WTC11 (cell line): ENCODE measurements around the gene RHEB. TPM values are rescaled to one million over a fixed set of nuclear protein-coding genes. Genes with fewer than 3 reads are reported as not detected.

Source experiments
- ATAC-seq: fragments of 200-7000 bp; cut with Tn5 transposase; 2 replicates; pipeline ENCODE4 v1.10.0; 2021; ENCODE audit warnings: mild to moderate bottlenecking, moderate library complexity
- CTCF ChIA-PET: fragments of 300-600 bp; sonication (Branson Sonifier 250); formaldehyde crosslinking; loops from one replicate; lab custom pipeline; 2021; ENCODE audit warnings: antibody characterized with exemption; lab: Charles Lee
- POLR2A ChIA-PET: fragments of 350-600 bp; sonication (Branson Sonifier 250); formaldehyde crosslinking; loops from one replicate; lab custom pipeline; 2021; ENCODE audit warnings: antibody characterized with exemption; lab: Charles Lee
- DNase-seq: peaks from one replicate; pipeline ENCODE4 v3.0.0; 2021; ENCODE audit warnings: low spot score
- H3K27ac Mint-ChIP-seq: 2 replicates; pipeline ENCODE4 v1.8.0; 2021; ENCODE audit warnings: mixed read lengths
- H3K27me3 Mint-ChIP-seq: 2 replicates; pipeline ENCODE4 v1.8.0; 2021; ENCODE audit warnings: low read depth, mild to moderate bottlenecking, moderate library complexity, mixed read lengths
- H3K36me3 Mint-ChIP-seq: 2 replicates; pipeline ENCODE4 v1.8.0; 2021; ENCODE audit warnings: mixed read lengths
- H3K4me1 Mint-ChIP-seq: 2 replicates; pipeline ENCODE4 v1.8.0; 2022; ENCODE audit warnings: mixed read lengths
- H3K4me3 Mint-ChIP-seq: 2 replicates; pipeline ENCODE4 v1.8.0; 2021; ENCODE audit warnings: mild to moderate bottlenecking, moderate library complexity, mixed read lengths
- H3K9me3 Mint-ChIP-seq: 2 replicates; pipeline ENCODE4 v1.8.0; 2021; ENCODE audit warnings: mixed read lengths
- CREM ChIP-seq: sonication (generic); formaldehyde crosslinking; IDR thresholded peaks from 2 replicates; pipeline ENCODE4 v1.8.1; 2022; ENCODE audit warnings: mild to moderate bottlenecking, missing genetic modification reagents, moderate library complexity
- ETV6 ChIP-seq: sonication (generic); formaldehyde crosslinking; IDR thresholded peaks from 2 replicates; pipeline ENCODE4 v1.8.1; 2022; ENCODE audit warnings: mild to moderate bottlenecking, missing genetic modification reagents
- GRHL2 ChIP-seq: fragments of 250-450 bp; sonication (Bioruptor Pico); IDR thresholded peaks from 2 replicates; pipeline ENCODE4 v1.8.0; 2022; ENCODE audit warnings: mild to moderate bottlenecking, moderate library complexity; ENCODE audit not compliant: insufficient replicate concordance, severe bottlenecking
- HMGA2 ChIP-seq: fragments of 250-450 bp; sonication (Bioruptor Pico); IDR thresholded peaks from 2 replicates; pipeline ENCODE4 v1.4.0; 2021; ENCODE audit warnings: mild to moderate bottlenecking, moderate library complexity
- NR2C2 ChIP-seq: sonication (generic); formaldehyde crosslinking; IDR thresholded peaks from 2 replicates; pipeline ENCODE4 v1.8.0; 2022; ENCODE audit warnings: mild to moderate bottlenecking, missing genetic modification reagents
- NR3C1 ChIP-seq: sonication (generic); formaldehyde crosslinking; conservative IDR thresholded peaks from 2 replicates; pipeline ENCODE4 v1.8.1; 2023; ENCODE audit warnings: low read depth, mild to moderate bottlenecking, missing genetic modification reagents
- RELA ChIP-seq: sonication (generic); formaldehyde crosslinking; IDR thresholded peaks from 2 replicates; pipeline ENCODE4 v1.8.1; 2022; ENCODE audit warnings: missing genetic modification reagents, mild to moderate bottlenecking, borderline replicate concordance
- RORB ChIP-seq: fragments of 250-450 bp; sonication (Bioruptor Pico); IDR thresholded peaks from 2 replicates; pipeline ENCODE4 v1.9.0; 2021; ENCODE audit warnings: mild to moderate bottlenecking
- ZNF138 ChIP-seq: sonication (generic); formaldehyde crosslinking; conservative IDR thresholded peaks from 2 replicates; pipeline ENCODE4 v1.8.1; 2022; ENCODE audit warnings: mild to moderate bottlenecking, moderate library complexity, missing genetic modification reagents
- ZNF263 ChIP-seq: sonication (generic); formaldehyde crosslinking; IDR thresholded peaks from 2 replicates; pipeline ENCODE4 v1.8.1; 2022; ENCODE audit warnings: low read depth, mild to moderate bottlenecking, moderate library complexity, missing genetic modification reagents
- ZNF416 ChIP-seq: fragments of 250-450 bp; sonication (Bioruptor Pico); IDR thresholded peaks from 2 replicates; pipeline ENCODE4 v1.9.0; 2021; ENCODE audit warnings: mild to moderate bottlenecking, inconsistent platforms
- ZNF423 ChIP-seq: fragments of 250-450 bp; sonication (Bioruptor Pico); IDR thresholded peaks from 2 replicates; pipeline ENCODE4 v2.1.2; 2022; ENCODE audit warnings: mild to moderate bottlenecking, moderate library complexity
- total RNA-seq: library from RNA; stranded (reverse); gene quantifications from 3 replicates; pipeline ENCODE4 v1.2.3, GENCODE V29; 2021
- TF ChIP-seq, protein P1 (sequence below): fragments of 250-450 bp; sonication (Bioruptor Pico); IDR thresholded peaks from 2 replicates; pipeline ENCODE4 v1.9.0; 2021; ENCODE audit warnings: mild to moderate bottlenecking, borderline replicate concordance
- TF ChIP-seq, protein P2 (sequence below): fragments of 250-450 bp; sonication (Bioruptor Pico); IDR thresholded peaks from 2 replicates; pipeline ENCODE4 v1.9.0; 2021; ENCODE audit warnings: mild to moderate bottlenecking
- TF ChIP-seq, protein P3 (sequence below): sonication (generic); formaldehyde crosslinking; IDR thresholded peaks from 2 replicates; pipeline ENCODE4 v1.8.0; 2022; ENCODE audit warnings: mild to moderate bottlenecking, missing genetic modification reagents
- TF ChIP-seq, protein P4 (sequence below): sonication (generic); formaldehyde crosslinking; IDR thresholded peaks from 2 replicates; pipeline ENCODE4 v1.8.1; 2023; ENCODE audit warnings: mild to moderate bottlenecking, missing genetic modification reagents
- TF ChIP-seq, protein P5 (sequence below): sonication (generic); formaldehyde crosslinking; IDR thresholded peaks from 2 replicates; pipeline ENCODE4 v1.8.0; 2022; ENCODE audit warnings: mild to moderate bottlenecking, missing genetic modification reagents

Gene RHEB
- total RNA-seq, 1 experiment from 2014 or later, result 133 TPM

DNA sequence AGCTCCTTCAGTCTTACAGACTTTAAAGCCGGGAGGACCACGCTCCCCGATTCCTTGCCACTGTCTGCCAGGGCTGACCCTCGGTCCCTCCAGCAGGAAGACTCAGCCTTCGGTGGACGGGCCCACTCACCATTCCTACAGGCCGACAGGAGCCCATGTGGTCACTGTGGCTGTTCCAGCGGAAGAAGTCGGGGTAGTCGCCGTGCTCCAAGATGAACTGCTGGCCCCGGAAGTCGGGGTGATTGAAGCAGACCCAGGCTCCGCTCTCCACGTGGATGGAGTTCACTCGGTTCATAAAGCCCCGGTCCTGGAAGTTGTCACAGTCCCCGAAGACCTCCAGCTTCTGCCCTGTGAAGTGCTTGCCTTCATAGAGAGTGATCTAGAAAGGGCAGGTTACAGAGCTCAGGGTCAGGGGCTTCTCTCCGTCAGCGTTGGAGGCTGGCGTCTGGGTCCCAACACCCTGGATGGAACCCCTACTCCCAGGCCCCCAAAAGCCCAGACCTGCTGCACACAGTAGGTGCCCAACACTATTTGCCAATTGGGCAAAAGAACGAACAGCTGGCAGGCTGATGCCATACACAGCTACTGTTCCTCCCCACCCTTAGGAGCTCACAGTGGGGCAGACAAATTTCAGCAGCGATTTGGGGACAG lies 81.7 kb downstream of the RHEB start (continued):
- TF ChIP-seq, protein P1, sequence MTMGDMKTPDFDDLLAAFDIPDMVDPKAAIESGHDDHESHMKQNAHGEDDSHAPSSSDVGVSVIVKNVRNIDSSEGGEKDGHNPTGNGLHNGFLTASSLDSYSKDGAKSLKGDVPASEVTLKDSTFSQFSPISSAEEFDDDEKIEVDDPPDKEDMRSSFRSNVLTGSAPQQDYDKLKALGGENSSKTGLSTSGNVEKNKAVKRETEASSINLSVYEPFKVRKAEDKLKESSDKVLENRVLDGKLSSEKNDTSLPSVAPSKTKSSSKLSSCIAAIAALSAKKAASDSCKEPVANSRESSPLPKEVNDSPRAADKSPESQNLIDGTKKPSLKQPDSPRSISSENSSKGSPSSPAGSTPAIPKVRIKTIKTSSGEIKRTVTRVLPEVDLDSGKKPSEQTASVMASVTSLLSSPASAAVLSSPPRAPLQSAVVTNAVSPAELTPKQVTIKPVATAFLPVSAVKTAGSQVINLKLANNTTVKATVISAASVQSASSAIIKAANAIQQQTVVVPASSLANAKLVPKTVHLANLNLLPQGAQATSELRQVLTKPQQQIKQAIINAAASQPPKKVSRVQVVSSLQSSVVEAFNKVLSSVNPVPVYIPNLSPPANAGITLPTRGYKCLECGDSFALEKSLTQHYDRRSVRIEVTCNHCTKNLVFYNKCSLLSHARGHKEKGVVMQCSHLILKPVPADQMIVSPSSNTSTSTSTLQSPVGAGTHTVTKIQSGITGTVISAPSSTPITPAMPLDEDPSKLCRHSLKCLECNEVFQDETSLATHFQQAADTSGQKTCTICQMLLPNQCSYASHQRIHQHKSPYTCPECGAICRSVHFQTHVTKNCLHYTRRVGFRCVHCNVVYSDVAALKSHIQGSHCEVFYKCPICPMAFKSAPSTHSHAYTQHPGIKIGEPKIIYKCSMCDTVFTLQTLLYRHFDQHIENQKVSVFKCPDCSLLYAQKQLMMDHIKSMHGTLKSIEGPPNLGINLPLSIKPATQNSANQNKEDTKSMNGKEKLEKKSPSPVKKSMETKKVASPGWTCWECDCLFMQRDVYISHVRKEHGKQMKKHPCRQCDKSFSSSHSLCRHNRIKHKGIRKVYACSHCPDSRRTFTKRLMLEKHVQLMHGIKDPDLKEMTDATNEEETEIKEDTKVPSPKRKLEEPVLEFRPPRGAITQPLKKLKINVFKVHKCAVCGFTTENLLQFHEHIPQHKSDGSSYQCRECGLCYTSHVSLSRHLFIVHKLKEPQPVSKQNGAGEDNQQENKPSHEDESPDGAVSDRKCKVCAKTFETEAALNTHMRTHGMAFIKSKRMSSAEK, result no peak
- TF ChIP-seq ETV6, result no peak
- no peak for TF ChIP-seq GRHL2
- TF ChIP-seq CREM (CRISPR knock-in tag), result no peak

DNA sequence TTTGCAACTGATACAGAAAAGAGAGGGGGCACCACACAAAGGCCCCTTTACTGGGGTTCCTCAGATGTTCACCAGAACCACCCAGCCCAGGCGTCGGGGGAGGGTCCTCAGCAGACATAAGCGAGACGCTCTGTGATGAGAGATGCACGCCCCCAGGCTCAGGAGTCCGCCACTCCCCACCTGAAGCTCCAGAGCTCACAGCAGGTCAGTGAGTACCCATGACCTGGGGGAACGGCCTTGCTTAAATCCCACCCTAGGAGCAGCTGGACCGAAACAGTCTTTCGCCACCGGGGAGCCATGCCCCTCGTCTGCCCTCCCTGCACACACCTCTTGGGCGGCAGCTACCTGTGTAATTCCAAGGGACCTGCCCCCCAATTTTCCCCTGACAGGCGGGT lies 82.5 kb downstream of the RHEB start:
- DNase-seq (no peak), ATAC-seq (no peak)
- Mint-ChIP-seq H3K27ac (no peak overlapping the region), H3K36me3 (no peaks in the 10 kb centered on the region), H3K27me3 (peaks cover 8% of the 10 kb centered on the region), H3K9me3 (no peaks in the 10 kb centered on the region), H3K4me1 (peaks cover 30% of the 10 kb centered on the region), H3K4me3 (no peak overlapping the region)
- TF ChIP-seq NR3C1 (no peak), NR2C2 (CRISPR knock-in tag) (no peak), HMGA2 (CRISPR knock-in tag) (no peak), RELA (CRISPR knock-in tag) (no peak), ZNF416 (no peak)
- CTCF ChIA-PET, result interaction anchor here (0.6 to 2.6 kb wide), 4 partner anchors 11 to 322 kb away, joined by 5 to 12 read pairs (median 7); partner anchors contain the start of gene WDR86
- POLR2A ChIA-PET, result no interaction called here

DNA sequence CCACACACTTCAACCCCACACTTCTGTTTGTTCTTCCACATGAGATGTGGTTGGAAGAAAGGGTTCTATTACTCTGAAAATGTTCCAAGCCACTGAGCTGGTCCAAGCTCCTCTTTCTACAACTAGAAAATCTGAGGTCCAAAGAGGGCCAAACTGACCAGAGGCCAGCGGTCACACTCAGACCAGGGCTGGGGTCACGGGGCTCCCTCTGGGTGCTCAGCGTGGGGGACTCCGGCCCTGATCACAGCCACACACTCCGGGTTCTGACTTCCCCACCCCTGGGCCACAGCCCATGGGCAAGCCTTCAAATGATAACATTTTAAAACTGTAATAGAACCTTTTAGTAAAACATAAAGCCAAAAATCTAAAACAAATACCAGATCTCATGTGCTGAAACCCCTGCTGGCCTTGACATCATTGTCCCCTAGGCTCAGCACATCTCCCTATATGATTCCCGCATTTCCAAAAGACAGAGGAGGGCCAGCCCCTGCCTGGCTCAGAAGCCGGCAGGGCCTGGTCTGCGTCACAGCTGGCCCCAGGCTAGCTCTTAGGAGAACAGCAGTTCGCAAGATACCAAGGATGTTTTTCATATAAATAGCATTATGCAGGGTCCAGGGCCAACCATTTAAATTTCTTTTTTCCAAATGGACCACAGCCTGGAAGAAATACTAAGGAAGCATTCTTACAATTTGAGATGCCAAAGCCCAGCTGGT lies 83.1 kb downstream of the RHEB start:
- no peak overlapping the region for H3K27ac Mint-ChIP-seq
- ATAC-seq, result no peak

More for the DNA sequence above, 83.1 kb downstream of the RHEB start:
- Mint-ChIP-seq H3K36me3 (no peaks in the 10 kb centered on the region), H3K9me3 (no peaks in the 10 kb centered on the region), H3K4me3 (no peak overlapping the region), H3K4me1 (peaks cover 26% of the 10 kb centered on the region), H3K27me3 (peaks cover 8% of the 10 kb centered on the region)
- no peak for DNase-seq
- ChIA-PET POLR2A (no interaction called here), CTCF (interaction anchor here (1.3 to 2.6 kb wide), 3 partner anchors 12 to 322 kb away, joined by 5 to 12 read pairs (median 8); partner anchors contain the start of gene WDR86)
- TF ChIP-seq, protein P2, sequence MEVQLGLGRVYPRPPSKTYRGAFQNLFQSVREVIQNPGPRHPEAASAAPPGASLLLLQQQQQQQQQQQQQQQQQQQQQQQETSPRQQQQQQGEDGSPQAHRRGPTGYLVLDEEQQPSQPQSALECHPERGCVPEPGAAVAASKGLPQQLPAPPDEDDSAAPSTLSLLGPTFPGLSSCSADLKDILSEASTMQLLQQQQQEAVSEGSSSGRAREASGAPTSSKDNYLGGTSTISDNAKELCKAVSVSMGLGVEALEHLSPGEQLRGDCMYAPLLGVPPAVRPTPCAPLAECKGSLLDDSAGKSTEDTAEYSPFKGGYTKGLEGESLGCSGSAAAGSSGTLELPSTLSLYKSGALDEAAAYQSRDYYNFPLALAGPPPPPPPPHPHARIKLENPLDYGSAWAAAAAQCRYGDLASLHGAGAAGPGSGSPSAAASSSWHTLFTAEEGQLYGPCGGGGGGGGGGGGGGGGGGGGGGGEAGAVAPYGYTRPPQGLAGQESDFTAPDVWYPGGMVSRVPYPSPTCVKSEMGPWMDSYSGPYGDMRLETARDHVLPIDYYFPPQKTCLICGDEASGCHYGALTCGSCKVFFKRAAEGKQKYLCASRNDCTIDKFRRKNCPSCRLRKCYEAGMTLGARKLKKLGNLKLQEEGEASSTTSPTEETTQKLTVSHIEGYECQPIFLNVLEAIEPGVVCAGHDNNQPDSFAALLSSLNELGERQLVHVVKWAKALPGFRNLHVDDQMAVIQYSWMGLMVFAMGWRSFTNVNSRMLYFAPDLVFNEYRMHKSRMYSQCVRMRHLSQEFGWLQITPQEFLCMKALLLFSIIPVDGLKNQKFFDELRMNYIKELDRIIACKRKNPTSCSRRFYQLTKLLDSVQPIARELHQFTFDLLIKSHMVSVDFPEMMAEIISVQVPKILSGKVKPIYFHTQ (CRISPR knock-in tag), result no peak
- TF ChIP-seq, protein P3, sequence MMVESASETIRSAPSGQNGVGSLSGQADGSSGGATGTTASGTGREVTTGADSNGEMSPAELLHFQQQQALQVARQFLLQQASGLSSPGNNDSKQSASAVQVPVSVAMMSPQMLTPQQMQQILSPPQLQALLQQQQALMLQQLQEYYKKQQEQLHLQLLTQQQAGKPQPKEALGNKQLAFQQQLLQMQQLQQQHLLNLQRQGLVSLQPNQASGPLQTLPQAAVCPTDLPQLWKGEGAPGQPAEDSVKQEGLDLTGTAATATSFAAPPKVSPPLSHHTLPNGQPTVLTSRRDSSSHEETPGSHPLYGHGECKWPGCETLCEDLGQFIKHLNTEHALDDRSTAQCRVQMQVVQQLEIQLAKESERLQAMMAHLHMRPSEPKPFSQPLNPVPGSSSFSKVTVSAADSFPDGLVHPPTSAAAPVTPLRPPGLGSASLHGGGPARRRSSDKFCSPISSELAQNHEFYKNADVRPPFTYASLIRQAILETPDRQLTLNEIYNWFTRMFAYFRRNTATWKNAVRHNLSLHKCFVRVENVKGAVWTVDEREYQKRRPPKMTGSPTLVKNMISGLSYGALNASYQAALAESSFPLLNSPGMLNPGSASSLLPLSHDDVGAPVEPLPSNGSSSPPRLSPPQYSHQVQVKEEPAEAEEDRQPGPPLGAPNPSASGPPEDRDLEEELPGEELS (CRISPR knock-in tag), result no peak
- TF ChIP-seq RORB (CRISPR knock-in tag), result no peak
- no peak for TF ChIP-seq RELA (CRISPR knock-in tag)
- TF ChIP-seq, protein P4, sequence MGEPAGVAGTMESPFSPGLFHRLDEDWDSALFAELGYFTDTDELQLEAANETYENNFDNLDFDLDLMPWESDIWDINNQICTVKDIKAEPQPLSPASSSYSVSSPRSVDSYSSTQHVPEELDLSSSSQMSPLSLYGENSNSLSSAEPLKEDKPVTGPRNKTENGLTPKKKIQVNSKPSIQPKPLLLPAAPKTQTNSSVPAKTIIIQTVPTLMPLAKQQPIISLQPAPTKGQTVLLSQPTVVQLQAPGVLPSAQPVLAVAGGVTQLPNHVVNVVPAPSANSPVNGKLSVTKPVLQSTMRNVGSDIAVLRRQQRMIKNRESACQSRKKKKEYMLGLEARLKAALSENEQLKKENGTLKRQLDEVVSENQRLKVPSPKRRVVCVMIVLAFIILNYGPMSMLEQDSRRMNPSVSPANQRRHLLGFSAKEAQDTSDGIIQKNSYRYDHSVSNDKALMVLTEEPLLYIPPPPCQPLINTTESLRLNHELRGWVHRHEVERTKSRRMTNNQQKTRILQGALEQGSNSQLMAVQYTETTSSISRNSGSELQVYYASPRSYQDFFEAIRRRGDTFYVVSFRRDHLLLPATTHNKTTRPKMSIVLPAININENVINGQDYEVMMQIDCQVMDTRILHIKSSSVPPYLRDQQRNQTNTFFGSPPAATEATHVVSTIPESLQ, result no peak
- TF ChIP-seq, protein P5, sequence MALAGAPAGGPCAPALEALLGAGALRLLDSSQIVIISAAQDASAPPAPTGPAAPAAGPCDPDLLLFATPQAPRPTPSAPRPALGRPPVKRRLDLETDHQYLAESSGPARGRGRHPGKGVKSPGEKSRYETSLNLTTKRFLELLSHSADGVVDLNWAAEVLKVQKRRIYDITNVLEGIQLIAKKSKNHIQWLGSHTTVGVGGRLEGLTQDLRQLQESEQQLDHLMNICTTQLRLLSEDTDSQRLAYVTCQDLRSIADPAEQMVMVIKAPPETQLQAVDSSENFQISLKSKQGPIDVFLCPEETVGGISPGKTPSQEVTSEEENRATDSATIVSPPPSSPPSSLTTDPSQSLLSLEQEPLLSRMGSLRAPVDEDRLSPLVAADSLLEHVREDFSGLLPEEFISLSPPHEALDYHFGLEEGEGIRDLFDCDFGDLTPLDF (CRISPR knock-in tag), result no peak
- TF ChIP-seq ZNF423 (CRISPR knock-in tag), result no peak
- TF ChIP-seq ZNF263 (CRISPR knock-in tag), result no peak
- no peak for TF ChIP-seq ZNF138 (CRISPR knock-in tag)
